A204.1 (cell line): ENCODE measurements around the gene TMEM79.

Source experiments
- FAIRE-seq: peaks from 2 replicates; lab custom pipeline; 2012; peaks lifted over from hg19 to GRCh38; lab: Jason Lieb, UNC

The TMEM79 gene

DNA sequence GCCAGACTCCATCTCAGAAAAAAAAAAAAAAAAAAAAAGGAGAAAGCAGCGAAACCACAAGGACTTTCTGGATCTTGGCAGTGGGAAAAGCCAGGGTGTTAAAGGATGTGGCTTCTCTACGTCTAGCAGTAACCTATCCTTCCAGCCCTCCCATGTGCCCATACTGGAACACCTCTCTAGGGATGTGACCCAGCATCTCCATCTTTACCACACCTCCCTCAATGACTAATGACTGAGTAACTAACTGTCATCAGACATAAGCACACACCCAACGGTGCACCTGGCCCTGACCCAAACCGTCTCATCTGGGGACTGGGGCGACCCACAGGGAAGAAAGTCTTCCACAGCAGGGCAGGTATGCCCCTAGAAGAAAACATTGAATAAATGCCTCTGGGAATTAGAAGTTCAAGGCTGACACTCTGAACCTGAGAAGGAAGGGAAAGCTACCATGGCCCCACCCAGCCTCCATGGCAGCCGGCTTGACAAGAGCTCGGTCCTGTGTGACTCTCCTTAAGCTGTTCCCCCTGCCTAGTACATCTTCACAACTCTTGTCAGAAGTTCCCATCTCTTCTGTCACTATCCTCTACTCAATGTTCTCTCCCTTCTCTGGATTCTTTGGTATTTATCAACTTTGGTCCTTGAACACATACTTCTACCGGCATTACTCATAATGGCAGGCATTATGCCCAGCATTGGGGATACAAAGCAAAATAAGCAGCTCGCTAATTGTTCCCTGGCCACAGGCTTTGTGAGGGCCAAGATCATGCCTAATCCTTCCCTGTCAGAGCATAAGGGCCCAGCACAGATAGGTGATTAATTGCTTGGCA lies 21.5 kb upstream of the TMEM79 start:
- no peak for FAIRE-seq

DNA sequence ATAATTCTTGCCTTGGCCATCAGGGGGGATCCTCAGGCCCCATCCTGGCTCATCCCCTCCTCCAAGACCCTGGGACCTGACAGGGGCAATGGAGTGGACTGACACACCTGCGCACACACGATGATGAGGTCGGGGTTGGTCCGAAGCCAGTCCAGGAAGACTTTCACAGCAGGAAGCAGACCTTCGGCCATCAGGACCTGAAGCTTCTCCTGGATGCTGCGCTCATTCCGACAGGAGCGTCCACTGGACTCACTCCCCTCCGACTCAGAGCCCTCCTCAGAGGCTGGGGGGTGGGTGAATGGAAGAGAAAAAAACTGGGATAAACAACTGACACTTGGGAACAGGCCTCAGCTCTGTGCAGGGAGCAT lies 20.9 kb upstream of the TMEM79 start:
- no peak for FAIRE-seq

DNA sequence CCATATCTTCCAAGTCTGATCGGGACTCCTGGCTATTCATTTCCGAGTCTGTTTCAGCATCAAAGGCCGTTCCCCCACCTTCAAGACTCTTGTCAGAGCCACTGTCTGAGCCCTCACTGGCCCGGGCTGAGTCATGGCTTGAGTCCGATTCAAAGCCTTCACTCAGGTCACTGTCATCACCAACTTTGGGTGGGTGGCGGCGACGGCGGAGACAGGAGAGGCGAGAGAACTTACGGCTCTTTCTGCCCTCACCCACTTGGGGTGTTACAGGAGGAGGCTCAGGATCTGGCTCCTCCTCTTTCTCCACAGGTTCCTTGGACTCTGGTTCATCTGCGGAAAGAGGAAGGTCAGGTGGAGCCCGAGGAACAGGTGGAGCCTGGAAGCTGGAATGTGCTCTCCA lies 18.1 kb upstream of the TMEM79 start:
- no peak for FAIRE-seq

DNA sequence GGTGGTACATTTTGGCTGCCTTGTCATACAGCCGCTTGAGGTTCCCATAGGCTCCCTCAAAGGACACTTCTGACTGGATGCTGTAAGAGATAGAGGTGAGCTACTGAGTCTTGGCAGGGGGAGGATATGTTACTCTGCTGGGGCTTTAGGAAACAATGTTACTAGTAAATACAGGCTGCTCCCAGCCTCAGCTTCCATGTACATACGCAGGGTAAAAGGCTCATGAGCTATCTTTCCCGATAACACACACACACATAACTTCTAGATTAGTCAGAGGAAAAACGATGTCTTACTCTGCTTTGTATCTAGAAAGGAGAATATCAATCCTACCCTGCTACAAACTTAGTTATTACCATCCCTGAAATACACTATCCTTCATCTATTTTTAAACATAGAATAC lies 15.8 kb upstream of the TMEM79 start:
- FAIRE-seq: no peak

DNA sequence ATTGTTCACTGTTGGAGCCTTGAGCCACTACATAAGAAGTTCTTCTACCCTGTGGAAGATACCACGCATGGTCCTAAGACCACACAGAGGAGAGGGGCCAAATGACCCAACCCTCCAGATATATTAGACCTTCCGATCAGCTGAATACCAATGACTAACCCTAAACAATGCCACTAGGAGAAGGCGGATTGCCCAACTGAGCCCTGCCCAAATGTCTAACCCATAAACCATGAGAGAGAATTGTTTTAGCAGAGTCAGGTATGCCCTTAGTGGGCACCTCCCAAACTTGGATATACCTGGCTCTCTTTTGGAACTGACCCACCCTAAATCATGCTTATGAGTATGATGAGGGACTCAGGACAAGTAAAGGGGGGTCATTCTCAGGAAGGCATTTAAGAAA lies 13.8 kb upstream of the TMEM79 start:
- no peak for FAIRE-seq

DNA sequence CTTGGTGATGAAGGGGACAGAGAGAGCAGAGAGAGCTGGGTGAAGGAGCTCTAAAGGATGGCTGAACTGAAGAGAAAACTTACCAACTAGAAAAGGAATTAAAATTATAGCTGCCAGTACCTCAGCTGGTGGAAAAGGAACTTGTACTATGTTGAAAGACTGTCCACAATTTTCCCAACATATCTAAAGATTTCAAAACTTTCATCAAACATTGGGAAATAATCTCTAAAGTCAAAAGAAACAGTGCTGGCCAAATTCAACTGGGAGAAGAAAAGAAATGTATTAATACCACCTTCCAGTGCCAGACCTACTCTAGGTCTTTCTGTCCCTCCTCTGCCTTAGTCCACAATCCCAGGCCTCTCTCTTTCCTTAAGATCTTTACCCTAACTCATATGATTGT lies 7.6 kb upstream of the TMEM79 start:
- FAIRE-seq: no peak

DNA sequence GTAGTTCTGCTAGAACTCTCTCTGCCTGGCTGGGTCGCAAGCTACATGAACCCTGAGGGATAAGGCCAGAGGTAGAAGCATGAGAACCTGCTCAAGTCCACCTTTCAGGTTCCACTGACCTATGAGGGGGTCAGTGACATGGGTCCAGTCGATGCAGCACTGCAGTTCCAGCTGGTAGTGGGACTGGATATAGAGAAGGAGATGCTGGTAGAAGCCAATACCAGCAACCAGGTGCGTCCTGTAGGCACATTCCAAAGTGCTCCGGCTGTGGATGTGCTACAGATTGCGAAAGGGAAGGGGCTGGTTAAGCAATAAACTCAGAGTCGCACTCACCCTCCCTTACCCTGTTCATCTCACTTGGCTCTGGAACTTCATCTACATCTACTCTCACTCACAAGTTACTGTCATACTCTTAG lies 7.2 kb upstream of the TMEM79 start:
- no peak for FAIRE-seq

DNA sequence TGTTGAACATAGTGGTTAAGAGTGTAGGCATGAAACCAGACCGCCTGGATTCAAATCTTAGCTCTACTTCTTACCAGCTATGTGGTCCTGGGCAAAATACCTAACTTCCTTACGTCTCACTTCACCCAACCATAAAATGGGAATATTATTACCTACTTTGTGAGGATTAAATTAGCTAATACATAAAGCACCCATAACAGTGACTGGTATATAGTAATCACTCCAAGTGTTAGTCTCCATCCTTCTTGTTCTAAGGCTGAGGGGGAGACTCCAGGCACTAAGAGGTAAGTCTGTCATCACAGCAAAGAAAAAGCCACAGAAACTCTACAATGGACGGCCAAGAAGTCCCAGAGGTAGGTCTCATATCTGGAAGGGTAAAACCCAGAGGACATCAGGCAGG lies 4.3 kb upstream of the TMEM79 start:
- FAIRE-seq: no peak

DNA sequence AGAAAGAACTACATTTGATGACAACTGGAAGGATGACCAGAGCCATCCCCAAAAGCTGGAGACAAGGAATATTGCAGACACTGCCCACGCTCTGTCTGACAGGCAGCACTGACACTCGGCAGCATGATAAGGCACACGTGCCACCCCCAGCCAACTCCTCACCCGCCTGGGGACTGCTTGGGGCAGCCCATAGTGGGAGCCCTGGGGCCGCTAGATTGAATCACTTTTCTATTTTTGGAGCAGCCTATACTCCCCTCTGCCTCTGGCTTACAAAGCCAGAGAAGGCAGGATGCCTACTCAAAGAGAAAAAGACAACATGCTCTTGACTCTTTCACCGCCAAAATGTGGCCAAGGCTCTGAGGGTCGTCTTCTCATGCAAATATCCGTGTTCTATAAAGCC lies 2.8 kb upstream of the TMEM79 start:
- no peak for FAIRE-seq

DNA sequence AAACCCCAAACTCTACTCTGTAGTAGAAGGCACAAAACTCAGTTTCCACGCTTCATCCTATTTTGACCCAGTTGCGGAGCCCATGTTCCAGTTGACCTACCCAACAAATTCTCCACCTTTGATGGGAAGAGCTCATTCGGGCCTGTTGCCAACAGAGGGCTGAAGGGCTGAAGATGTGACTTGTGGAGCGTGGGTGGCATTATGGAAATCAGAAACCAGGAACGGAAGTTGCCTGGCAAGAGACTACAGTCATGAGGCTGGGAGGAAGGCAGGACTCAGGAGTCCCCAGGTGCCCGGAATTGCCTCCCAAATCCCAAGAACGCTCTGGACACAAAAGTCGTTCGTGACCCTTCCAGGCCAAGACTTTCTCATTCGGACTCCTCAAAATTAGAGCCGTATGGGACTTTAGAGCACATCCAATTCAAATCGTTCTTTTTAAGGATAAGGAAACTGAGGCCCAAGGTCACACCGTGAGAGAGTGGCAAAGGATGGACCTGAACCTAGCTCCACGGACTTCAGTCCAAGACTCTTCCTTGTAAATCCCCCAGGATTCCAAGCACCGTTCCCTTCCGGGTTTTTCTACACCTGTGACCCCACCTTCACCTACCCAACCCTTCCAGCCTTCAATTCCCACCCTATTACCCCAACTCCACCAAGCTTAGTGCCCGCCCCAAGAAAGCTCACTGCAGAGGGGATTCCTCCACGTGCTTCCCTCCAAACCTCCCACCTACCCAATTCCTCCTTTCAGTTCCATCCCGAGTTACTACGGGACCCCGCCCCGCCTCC lies 2.2 kb upstream of the TMEM79 start:
- no peak for FAIRE-seq

DNA sequence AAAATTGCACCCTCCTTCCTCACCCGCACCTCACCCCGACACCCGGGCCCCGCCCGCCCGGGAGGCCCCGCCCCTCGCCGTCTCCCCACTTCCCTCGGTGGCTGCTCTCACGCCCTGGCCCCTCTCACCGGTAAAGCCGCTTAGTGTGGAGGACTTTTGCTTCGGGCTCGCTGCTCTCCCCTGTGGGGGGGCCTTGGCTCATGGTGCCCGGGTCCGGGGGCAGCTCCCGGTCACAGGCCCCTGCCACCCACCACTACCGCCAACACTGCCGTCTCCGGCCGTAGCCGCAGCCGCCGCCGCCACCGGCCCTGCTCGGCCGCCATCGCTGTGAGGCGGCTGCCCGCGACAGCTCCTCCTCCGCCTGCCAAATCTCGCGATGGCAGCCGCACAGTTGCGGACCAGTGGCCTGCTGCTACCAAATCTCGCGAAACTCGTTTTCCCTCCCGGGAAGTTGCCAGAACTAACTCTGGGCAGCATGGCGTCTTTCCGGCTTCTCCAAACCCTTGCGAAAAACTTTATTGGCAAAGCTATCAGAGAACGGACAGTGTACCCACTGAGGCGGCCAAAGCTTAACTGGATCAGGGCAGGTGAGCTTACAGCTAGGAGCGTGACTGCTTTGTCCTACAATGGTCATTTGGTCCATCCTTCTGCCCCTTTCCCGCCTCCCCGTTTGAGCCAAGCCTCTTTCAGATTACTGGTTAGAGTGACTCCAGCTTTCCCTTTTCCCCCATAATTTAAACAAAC lies 1.5 kb upstream of the TMEM79 start, which contains the start of gene SMG5:
TSS of gene SMG5 (minus strand) at position 347 of the 744 bp plus-strand sequence. CDS start at position 202, 145 bp downstream.
- FAIRE-seq: peak; percentile 84

DNA sequence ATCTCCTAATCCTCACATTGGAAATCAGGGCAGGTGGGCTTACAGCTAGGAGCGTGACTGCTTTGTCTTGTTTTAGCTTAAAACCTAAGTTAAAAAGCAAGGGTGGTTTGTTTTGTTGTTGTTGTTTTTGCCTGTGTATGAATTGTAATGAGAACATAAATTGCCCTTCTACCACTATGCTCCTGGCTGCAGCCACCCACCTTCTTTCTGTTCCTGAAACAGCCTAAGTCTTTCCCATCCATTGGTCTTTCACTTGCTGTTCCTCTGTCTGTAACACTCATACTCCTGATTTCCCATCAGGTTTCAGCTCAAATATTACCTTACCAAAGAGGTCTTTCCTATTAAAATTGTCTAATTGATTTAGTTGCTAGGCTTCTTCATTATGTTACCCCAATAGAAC lies 604 bp upstream of the TMEM79 start:
- FAIRE-seq: no peak

DNA sequence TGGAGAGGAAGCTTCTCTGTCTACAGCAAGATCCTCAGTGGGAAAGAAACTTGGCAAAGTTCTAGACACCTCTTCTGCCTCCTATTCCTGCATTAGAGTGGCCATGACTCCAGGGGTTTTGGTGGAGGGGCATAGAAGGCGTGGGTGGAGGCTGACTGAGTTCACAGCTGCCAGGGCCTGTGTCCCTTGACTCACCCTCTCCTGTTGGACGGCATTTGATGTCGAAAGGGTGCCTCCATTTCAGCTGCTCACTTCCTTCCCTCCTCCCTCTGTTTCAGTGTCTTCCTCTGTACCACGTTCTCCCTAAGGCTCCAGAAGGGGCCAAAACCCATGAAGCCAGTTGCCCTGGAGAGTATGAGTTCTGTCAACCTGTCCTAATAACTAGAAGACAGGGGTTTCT lies 632 bp downstream of the TMEM79 start:
- FAIRE-seq: no peak

DNA sequence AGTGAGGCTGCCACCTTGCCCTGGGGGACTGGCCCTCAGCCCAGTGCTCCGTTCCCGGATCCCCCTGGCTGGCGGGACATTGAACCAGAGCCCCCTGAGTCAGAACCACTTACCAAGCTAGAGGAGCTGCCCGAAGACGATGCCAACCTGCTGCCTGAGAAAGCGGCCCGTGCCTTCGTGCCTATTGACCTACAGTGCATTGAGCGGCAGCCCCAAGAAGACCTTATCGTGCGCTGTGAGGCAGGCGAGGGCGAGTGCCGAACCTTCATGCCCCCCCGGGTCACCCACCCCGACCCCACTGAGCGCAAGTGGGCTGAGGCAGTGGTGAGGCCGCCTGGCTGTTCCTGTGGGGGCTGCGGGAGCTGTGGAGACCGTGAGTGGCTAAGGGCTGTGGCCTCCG lies 1.3 kb downstream of the TMEM79 start:
- no peak for FAIRE-seq

DNA sequence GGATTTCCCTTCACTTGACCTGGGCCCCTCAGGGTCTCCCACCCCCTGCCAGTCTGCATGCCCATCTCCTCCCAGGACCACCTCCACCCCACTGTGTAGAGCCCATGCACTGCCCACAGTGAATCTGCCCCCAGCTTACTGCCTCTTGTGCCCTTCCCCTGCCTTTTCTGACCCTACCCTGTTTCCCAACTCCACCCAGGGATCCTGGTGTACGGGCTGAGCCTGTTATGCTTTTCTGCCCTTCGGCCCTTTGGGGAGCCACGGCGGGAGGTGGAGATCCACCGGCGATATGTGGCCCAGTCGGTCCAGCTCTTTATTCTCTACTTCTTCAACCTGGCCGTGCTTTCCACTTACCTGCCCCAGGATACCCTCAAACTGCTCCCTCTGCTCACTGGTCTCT lies 1.9 kb downstream of the TMEM79 start:
- no peak for FAIRE-seq

DNA sequence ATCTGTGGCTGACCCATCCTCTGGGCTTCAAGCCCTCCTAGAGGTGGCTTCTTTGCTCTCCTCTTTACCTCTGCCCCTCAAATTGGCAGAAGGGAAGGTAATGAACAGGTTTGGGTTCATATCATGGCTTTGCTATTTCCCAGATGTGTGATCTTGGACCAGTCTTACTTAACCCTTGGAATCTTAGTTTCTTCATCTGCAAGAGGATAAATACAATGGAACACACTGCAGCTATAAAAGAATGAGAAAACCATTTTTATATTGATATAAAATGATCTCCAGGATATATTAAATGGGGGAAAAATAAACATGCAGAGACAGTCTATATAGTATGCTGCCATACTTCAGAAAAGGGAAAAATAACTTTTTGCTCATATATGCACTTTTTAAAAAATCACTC lies 5.7 kb downstream of the TMEM79 start:
- FAIRE-seq: no peak

DNA sequence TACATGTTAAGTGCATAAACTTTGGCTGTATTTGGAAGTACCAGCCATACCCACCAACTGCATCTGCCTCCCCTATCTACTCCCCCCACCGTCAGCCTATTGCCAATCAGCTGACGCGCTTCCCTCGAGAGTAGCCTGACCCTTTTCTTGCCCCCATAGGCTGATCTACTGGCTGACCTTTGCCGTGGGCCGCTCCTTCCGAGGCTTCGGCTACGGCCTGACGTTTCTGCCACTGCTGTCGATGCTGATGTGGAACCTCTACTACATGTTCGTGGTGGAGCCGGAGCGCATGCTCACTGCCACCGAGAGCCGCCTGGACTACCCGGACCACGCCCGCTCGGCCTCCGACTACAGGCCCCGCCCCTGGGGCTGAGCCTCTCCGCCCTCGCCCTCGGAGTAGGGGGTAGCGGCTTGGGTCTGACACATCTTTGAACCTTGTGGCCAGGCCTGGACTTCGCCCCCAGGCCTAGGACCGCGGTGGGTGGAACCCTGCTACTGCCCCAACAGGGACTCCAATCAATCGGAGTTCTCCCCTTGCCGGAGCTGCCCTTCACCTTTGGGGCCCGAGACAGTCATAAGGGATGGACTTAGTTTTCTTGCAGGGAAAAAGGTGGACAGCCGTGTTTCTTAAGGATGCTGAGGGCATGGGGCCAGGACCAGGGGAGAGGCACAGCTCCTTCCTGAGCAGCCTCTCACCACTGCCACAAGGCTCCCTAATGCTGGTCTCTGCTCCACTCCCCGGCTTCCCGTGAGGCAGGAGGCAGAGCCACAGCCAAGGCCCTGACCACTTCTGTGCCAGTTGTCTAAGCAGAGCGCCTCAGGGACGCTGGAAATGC lies 7.3 kb downstream of the TMEM79 start:
- no peak for FAIRE-seq

DNA sequence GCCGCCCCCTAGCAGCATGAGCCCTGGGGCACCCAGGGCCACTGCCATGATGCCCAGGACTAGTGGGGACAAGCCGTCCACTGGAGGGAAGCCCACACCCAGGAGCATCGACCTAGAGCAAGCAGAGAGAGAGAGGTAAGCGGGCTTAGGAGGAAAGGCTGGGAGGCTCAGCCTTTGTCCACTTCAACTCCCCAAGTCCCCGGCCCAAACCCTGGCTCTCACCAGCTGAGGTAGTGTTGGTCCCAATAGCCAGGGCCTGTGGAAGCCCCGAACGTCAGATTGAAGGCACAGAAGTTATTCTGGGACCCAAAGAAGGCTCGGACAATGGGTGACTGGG lies 8.9 kb downstream of the TMEM79 start:
- no peak for FAIRE-seq

DNA sequence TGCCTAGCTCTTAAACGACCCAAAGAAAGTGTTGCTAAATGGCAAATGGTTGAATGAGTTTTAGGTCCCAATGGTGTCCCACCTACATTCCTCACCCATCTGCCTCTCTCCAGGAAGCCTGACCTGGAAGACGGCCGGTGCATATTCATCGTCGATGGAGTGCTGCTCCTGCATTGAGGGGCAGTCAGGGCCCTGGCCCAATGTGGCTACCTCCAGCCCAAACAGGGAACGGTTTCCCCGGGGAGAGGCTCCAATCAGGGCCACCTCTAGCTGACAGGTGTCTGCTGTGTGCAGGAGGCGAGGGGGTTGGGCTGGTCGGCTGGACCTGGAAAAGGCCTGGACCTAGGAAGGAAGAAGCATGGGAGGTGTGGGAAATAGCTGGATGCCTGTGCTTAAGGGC lies 9.8 kb downstream of the TMEM79 start:
- FAIRE-seq: no peak

DNA sequence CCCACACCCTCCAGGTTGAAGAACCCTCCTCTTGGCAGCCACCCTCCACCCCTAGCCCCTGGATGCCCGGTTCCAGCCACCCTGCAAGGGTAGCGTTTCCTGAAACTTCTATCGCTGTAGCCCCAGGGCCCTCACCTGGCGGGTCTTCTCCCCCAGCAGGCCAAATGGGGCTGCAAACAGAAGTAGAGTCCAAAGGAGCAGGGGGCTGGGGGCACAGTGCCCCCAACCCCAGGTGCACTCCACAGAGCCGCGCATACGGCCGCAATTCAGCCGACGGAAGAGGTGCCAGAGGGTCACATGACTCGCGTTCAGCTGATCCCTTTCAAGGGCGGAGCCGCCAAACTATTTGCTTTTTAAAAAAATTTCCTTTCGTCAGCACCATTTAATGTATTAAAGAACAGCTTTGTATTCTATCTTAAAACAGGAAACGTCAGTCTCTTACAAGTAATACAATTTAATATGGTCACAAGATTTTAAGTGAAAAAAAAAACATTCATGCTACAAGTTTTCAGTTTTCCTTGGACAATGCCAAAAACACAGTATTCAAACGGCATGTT lies 11.3 kb downstream of the TMEM79 start, which contains the start of gene GLMP:
TSS of gene GLMP (minus strand) at position 289 of the 557 bp plus-strand sequence. CDS start at position 255, 34 bp downstream.
- FAIRE-seq: peak; percentile 30

DNA sequence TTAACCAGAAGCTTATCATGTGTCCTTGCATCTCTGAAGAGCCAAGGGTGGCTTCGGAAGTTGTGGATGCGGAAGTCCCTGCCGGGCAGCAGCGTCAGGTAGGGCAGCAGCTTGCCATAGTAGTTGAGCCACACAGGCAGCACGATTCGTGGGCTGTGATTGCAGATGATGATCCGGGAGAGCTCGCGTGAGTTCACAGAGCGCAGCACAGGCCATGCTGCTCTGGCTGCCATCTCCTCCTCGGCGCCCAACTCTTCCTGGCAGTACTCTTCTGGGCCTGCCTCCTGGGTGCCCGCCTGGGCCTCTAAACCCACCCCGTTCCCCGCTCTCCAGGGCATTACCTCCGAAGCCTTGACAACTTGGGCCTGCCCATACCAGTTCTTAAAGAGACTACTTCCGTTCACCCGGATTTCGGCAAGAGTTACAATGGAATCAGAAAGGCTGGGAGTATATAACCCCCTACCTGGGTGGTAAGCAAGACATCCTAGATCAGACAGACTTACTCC lies 14.8 kb downstream of the TMEM79 start, which contains the start of gene VHLL:
TSS of gene VHLL (minus strand) at position 456 of the 506 bp plus-strand sequence. CDS start at position 338, 118 bp downstream.
- no peak for FAIRE-seq
